IPS-11a (cell line): Measurements from ENCODE around the gene AK4.
A peak's percentile ranks its signal among the peaks of the same experiment; 100 is the strongest.
"Not testable (repeated sequence)": the region's sequence is repeated elsewhere in the genome, so short reads cannot be mapped to it uniquely, and the experiment has no call there.

Experiments used
- H3K4me3 ChIP-seq: one replicate; pipeline ENCODE4 v1.5.1; 2013; ENCODE audit warnings: low read depth, low read length, control low read depth

Gene AK4

DNA sequence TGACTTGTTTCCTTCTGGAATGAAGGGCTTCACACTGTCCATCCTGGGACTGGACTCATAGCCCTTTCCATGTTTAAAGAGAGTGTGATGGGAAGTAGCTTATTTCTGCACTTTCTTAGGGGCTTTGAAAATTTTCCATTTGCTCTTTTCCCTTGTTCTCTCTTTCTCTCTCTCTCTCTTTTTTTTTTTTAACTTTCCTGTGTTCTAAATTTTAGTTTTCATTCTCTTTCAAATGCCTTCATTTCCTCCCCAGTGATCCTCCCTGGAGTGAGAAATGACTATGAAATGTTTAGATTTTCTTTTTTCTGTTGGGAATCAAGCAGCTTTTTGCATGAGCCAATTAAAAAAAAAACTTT is 2.1 kb downstream of the AK4 start:
- peak overlapping the region; percentile 63 for H3K4me3 ChIP-seq

DNA sequence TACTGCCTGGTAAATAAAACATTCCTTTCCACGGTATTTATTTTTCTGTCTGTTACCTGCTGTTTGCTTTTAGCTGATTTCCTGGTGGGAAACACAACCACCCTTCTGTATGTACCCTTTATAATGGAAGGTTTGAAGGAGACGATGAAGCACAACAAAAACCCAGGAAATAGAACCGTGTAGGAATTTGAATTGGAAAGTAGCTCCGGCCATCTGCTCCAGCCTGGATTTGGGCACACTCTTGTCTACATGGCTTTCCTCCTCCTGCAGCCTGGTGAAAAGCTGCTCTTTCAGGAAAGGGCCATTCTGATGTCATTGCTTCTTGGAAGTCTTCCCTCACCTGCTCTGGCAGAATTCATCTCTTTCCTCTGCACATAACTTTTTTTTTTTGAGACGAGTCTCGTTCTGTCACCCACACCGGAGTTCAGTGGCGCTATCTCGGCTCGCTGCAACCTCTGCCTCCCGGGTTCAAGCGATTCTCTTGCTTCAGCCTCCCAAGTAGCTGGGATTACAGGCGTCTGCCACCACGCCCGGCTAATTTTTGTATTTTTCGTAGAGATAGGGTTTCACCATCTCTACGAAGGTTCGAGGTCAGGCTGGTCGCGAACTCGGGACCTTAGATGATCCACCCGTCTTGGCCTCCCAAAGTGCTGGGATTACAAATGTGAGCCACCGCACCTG is 2.7 kb downstream of the AK4 start:
- H3K4me3 ChIP-seq, result no peak overlapping the region

DNA sequence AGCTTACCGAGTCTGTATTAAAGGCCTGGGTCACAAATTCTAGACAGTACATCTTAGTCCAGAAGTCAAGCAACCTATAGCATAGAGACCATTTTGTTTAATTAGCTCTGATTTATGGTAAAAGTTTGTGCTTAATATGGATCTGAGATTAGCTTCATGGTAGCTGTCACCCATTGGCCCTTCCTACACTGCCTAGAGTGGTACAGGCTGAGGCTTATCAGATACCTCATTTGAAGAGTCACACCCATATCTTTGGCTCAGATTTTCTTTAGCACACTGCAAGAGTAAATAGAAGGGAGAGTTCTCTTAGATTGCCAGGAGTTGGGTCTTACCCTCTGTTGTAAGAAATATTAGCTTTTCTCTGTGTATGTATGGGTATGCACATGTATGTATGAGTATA is 3.6 kb downstream of the AK4 start:
- no peak overlapping the region for H3K4me3 ChIP-seq

DNA sequence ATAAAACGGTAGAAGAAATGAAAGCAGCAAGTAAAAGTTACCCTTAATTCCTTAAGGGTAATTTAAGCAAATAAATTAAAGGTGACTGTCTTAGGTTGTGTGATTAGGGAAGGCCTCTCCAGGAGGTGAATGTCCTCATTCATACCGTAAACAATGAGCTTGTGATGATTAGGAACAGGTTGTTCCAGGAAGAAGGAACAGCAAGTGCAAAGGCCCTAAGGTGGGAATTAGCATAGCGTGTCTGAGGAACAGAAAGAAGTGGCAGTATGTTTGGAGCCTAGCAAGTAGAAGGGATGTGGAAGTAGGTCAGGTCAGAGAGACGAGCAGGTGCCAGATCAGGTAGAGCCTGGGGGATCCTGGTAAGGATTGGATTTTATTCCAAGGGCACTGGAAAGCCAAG is 5.6 kb downstream of the AK4 start:
- H3K4me3 ChIP-seq, result no peak overlapping the region

DNA sequence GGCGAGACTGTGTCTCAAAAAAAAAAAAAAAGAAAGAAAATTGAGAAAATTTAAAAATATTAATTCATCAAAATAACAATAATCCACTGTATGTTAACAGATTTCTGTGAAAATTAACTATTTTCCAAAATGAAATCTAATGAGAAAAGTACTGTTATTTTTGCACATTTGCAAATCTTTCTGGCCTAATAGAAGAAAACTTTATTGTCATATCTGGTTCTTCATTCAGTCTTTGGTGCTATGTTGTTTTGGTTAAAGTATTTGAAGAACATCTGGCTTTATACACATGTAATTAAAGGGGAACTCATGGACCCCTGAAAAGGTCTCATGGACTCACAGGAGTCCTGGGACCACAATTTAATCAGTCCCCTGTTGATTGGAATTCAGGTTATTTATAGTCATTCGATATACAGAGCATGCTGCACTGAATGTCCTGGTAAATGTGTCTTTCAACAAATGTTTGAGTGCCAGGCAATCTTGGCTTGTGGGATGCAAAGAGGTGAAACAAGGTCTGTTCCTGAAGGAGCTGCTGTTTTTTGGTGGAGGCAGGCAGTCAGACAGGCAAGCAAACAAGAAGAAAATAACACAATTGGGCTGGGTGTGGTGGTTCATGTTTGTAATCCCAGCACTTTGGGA is 9.0 kb downstream of the AK4 start:
- no peak overlapping the region for H3K4me3 ChIP-seq

DNA sequence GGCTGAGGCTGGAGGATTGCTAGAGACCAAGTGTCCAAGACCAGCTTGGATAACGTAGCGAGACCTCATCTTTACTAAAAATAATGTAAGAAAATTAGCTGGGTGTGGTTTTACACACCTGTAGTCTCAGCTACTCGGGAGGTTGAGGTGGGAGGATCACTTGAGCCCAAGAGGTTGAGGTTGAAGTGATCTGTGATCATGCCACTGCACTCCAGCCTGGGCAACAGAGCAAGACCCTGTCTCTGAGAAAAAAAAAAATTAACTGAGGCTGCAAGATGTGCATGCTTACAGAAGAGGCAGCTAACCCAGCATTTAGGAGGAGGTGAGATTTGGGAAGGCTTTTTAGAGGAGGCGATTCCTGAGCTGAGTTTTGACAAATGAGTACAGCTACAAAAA is 9.5 kb downstream of the AK4 start:
- no peak overlapping the region for H3K4me3 ChIP-seq

DNA sequence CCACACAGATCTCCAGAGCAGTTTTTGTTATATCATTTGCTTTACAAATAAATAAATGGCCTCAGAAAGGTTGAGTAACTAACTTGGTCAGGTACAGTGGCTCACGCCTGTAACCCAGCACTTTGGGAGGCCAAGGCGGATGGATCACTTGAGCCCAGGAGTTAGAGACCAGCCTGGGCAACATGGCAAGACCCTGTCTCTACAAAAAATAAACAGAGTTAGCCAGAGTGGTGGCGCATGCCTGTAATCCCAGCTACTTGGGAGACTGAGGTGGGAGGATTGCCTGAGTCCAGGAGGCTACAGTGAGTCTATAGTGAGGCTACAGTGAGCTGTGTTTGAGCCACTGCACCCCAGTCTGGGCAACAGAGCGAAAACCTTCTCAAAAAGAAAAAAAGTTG is 11.3 kb downstream of the AK4 start:
- not testable (repeated sequence) for H3K4me3 ChIP-seq

DNA sequence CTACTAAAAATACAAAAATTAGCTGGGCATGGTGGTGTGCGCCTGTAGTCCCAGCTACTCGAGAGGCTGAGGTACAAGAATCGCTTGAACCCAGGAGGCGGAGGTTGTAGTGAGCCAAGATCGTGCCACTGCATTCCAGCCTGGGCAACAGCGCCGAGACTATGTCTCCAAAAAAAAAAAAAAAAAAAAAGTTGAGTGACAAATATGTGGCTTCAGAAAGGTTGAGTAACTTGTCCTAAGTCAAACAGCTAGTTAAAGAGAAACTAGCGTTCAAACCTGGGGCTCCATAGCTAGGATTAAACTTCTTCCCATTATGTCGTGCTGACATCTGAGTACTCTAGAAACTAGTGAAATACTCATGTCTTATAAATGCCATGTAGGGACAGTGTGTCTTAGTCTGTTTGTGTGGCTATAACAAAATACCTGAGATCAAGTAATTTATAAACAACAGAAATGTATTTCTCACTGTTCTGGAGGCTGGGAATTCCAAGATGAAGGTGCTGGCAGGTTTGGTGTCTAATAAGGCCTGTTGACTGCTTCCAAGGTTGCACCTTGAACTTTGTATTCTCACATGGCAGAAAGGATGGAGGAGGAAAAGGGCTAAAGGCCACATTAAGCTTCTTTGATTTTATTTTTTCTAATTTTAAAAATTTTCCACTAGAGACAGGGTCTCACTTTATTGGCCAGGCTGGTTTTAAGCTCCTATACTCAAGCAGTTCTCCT is 12.0 kb downstream of the AK4 start:
- H3K4me3 ChIP-seq, result no peak overlapping the region

DNA sequence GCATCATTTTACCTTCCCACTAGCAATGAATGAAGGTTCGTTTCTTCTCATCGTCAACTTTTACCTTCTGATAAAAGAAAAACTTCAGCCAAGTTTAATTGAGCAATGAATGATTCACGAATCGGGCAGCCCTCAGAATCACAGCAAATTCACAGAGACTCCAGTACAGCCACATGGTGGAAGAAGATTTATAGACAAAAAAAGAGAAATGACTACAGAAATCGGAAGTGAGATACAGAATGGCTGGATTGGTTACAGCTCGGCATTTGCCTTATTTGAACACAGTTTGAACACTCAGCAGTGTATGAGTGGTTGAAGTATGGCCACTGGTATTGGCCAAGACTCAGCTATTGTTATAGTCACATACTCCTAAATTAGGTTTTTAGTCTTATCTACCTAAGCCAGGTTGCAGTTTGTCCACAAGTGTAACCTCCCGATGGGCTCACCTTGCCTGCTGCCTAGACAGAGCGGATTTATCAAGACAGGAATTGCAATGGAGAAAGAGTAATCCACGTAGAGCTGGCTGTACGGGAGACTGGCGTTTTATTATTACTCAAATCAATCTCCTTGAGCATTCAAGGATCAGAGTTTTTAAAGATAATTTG is 15.3 kb downstream of the AK4 start:
- H3K4me3 ChIP-seq, result no peak overlapping the region

DNA sequence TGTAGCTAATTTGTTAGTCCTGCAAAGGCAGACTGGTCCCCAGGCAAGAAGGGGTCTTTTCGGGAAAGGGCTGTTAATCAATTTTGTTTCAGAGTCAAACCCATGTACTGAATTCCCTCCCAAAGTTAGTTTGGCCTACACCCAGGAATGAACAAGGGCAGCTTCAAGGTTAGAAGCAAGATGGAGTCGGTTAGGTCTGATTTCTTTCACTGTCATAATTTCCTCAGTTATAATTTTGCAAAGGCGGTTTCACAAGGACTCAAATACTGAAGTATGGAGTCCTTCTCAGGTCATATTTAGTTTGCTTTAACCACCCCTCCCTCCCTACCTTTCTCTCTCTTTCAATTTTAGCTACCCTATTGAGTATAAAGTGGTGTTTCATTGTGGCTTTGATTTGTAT is 16.1 kb downstream of the AK4 start:
- H3K4me3 ChIP-seq, result not testable (repeated sequence)

DNA sequence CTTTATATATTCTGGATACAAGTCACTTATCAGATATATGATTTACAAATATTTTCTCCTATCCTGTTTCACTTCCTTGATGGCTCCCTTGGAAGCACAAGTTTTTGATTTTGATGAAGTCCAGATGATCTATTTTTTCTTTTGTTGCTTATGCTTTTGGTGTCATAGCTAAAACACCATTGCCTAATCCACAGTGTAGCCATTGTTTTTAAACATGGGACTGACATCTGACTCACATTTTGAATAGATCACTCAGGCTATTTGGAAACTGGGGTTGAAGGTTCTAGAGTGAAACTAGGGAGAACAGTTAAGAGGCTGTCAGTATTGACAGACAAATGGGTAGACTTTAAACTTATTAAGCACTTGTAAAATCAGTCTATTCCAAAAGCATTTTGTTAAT is 16.6 kb downstream of the AK4 start:
- no peak overlapping the region for H3K4me3 ChIP-seq

DNA sequence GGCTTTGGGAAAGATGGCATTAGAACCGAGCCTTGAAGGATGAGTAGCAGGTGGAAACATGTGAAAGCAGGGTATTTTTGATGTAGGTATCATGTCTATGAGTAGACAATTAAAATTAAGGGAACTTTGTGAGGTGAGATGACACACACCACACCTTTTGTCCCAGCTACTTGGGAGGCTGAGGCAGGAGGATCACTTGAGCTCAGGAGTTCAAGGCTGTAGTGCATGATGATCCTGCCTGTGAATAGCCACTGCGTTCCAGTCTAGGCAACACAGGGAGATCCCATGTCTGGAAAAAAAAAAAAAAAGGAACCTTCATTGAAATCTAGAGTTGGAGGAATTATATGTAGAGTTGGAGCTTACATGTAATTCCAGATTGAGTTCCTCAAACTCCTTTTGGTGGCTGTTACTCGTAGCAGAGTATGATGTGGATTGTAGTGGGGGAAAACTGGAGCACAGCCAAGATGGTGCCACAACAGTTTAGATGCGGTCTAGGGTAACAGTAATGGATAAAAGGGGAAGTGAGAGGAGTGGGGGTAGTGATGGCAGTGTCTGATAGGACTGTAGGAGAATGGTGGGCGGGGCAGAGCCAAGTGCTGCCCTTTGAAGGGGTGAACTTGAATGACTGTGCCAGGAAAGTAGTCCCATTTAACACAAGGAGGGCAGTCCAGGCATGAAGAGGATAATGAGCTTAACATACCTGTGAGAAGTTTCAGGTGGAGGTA is 17.4 kb downstream of the AK4 start:
- H3K4me3 ChIP-seq, result no peak overlapping the region

DNA sequence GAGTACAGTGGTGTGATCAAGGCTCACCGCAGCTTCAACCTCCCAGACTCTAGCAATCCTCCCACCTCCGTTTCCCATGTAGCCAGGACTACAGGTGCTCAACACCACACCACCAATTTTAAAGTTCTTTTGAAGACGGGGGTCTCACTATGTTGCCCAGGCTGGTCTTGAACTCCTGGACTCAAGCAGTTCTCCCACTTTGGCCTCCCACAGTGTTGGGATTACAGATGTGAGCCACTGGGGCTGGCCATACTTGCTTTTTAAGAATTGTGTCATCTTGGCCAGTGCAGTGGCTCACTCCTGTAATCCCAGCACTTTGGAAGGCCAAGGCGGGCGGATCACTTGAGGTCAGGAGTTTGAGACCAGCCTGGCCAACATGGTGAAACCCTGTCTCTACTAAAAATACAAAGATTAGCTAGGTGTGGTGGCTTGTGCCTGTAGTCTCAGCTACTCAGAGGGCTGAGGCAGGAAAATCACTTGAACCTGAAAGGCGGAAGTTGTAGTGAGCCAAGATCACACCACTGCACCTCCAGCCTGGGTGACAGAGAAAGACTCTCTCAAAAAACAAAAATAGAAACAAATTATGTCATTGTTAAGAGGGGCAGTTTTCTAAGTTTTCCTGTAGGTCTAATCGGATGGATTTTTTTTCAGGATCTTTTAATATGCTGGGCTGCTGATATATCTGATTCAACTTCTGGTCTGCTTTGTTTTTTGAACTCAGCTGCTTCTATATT is 18.7 kb downstream of the AK4 start:
- no peak overlapping the region for H3K4me3 ChIP-seq

DNA sequence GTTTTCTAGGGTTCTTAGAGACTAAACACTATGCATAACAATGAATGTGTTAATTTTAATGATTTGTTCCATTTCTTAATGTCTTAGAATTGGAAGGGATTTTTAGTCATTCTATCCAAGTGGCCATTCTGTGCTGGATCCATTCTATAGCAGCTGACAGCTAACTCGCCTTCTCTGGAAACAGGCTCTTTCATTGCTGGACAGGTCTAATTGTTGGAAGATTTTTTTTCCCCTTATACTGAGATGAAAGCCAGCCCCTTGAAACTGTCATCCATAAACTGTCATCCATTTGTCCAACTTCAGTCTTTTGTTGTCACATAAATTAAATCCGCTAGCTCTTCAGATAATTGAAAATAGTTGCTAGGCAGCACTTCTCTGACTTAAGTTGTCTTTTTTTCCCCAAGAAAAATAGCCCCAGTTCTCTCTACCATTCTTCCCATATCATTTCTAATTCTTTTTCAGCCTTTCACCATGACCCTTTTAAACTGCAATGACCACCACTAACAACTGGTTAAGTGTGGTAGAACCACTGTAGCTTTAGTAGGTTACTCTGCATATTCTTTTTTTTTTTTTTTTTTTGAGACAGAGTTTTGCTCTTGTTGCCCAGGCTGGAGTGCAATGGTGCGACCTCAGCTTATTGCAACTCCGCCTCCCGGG is 19.7 kb downstream of the AK4 start:
- H3K4me3 ChIP-seq, result no peak overlapping the region

DNA sequence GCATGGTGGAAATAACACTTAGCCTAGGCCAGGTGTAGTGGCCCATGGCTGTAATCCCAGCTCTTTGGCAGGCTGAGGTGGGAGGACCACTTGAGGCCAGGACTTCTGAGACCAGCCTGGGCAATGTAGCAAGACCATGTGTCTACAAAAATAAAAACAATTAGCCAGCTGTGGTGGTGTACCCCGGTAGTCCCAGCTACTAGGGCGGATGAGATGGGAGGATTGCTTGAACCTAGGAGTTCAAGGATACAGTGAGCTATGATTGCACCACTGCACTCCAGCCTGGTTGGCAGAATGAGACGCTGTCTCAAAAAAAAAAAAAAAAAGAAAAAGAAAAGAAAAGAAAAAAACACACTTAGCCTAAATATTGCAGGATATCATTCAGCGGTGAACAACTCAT is 20.9 kb downstream of the AK4 start:
- no peak overlapping the region for H3K4me3 ChIP-seq

DNA sequence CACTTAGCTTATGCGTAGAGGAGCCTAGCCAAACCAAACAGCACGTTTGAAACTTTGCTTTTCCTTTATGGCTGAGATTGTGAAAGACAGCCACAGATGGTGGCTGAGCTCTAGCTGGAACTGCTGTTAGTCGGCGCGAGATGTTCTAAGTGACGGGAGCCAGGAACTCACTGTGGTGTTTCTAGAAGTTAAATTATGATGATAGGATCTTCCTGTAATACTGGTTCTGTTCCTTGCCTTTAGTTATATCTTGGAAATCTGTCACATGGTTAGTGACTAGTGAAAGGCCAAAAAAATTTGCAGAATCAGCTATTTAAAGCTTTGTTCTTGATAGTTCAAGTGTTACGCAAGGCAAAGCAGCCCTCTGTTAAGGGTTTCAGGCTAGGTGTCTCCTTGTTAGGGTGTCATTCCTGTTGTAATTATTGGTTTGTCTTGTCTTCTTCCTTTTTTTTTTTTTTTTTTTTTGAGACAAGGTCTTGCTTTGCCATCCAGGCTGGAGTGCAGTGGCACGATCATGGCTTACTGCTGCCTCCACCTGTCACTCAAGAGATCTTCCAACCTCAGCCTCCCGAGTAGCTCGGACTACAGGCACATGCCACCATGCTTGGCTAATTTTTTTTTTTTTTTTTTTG is 22.6 kb downstream of the AK4 start:
- no peak overlapping the region for H3K4me3 ChIP-seq

DNA sequence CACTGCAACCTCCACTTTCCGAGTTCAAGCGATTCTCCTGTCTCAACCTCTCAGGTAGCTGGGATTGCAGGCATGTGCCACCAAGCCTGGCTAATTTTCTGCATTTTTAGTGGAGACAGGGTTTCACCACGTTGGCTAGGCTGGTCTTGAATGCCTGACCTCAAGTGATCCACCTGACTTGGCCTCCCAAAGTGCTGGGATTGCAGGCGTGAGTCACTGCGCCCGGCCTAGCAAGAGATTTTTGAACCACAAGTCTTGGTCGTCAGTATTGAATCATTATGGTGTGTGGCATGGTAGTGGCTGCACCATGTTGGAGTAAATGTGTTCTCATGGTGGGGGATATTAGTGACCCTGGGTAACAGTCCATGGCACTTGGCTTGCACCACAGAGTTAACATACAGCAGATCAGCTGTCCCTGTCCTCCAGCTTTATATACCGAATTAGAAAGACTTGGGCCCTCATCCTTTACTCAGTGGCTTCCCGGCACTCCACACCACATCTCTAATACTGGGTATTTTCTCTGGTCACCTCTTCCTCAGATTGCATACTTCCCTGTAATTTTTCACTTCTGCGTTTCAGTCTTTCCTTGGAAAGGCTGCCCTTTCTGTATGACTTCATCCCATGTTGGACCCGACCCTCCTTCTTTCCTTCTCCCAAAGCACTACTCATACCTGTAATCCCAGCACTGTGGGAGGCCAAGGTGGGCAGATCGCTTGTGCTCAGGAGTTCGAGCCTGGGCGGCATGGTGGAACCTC is 25.1 kb downstream of the AK4 start:
- H3K4me3 ChIP-seq, result no peak overlapping the region

DNA sequence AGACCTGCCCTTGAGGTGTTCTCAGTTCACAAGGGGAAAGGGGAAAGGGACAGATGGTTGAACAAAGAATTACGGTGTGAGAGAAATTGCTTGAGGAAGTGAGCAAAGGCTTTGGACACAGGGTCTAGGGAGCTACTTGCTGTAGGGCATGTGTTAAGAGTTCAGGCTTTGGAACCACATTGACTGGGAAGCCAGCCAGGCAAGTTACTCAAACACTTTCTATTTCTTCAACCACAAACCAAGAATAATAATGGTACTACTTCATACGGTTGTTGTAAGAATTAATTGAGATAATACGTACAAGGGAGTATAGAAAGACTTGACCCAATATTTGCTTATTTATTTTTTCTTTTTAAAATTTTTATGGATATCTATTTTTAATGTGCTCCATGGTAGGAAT is 26.6 kb downstream of the AK4 start:
- H3K4me3 ChIP-seq, result no peak overlapping the region
